Right cardiac atrium (tissue), 5 donors: ENCODE results near the gene MNAT1. TPM values are rescaled to one million over a fixed set of nuclear protein-coding genes. Genes with fewer than 3 reads are reported as not detected.
A peak's percentile ranks its signal among the peaks of the same experiment; 100 is the strongest.

Source experiments
- ATAC-seq, 2 donors: fragments of 200-7000 bp; cut with Tn5 transposase; one replicate each; pipeline versions ENCODE4 v1.8.0 to v1.9.1; 2020; ENCODE audit warnings: moderate library complexity in 2 of 2, mild to moderate bottlenecking in 1 of 2
- DNase-seq, 3 donors: peaks; one replicate each; pipeline ENCODE4 v3.0.0-alpha.2; 2020
- H3K27ac ChIP-seq: one replicate; pipeline ENCODE4 v1.5.1; 2013; ENCODE audit warnings: mild to moderate bottlenecking, low read length, control low read depth, moderate library complexity
- H3K27me3 ChIP-seq: one replicate; pipeline ENCODE4 v1.6.1; 2013; ENCODE audit not compliant: control insufficient read depth, insufficient read depth
- H3K4me1 ChIP-seq: one replicate; pipeline ENCODE4 v1.6.1; 2013; ENCODE audit warnings: low read length; ENCODE audit not compliant: control insufficient read depth, insufficient read depth
- H3K4me3 ChIP-seq: one replicate; pipeline ENCODE4 v1.5.1; 2013; ENCODE audit warnings: low read length, control low read depth
- H3K9me3 ChIP-seq: one replicate; pipeline ENCODE4 v1.6.1; 2013; ENCODE audit warnings: low read length; ENCODE audit not compliant: control insufficient read depth
- WGBS: extraction: QIAGEN DNeasy Blood & Tissue Kit; methylation state at CpG from one replicate; pipeline ENCODE4 v1.1.7; 2013; 5-methylcytosine and 5-hydroxymethylcytosine counted together
- intact Hi-C, 4 donors: fragments of 100-400 bp; cut with DNase I; formaldehyde crosslinking; loops; one replicate each; pipeline versions ENCODE4 v1.11.0 to v1.14.0; 2022 to 2023
- polyA plus RNA-seq: library from polyadenylated mRNA; stranded (reverse); fragments of 200-250 nt; gene quantifications from one replicate; pipeline ENCODE4 v1.2.3, GENCODE V29; 2013
- total RNA-seq, 4 donors: library from RNA; stranded (reverse); fragmentation: NEBNext Ultra II Directional; extraction: Animal tissue kit (Norgen Biotek cat#: 25700); gene quantifications; one replicate each; pipeline ENCODE4 v1.2.1, GENCODE V29; 2021
- donor health status: healthy with polysubstance abuse.
- donor health status: DM: no; HTN: yes; CAD: no.
- donor health status: DM: no; HTN: no; CAD: no.
- donor health status: DM: no; HTN: yes; CAD: no; lungs with severe emphysema.
- donor health status: DM: yes; HTN: yes; CAD: no.

The MNAT1 gene
- total and polyA plus RNA-seq, 5 donors = 25.9 to 29.3 (median 28.9) TPM

GRCh38 chr14:60738843-60739508 lies 4.4 kb downstream of the MNAT1 start:
- Histone ChIP-seq H3K4me3 (no peak overlapping the region), H3K4me1 (peaks cover 2% of the 10 kb centered on the region), H3K9me3 (no peaks in the 10 kb centered on the region), H3K27ac (no peak overlapping the region), H3K27me3 (no peaks in the 10 kb centered on the region)
- WGBS = 71% methylated on average over 4 of the region's 4 CpGs
- DNase-seq = no peak
- intact Hi-C loops = no loop called here
- ATAC-seq = peak; percentile 47 to 56

- Histone ChIP-seq H3K27ac (no peak overlapping the region), H3K9me3 (no peaks in the 10 kb centered on the region), H3K4me3 (no peak overlapping the region), H3K4me1 (no peaks in the 10 kb centered on the region), H3K27me3 (no peaks in the 10 kb centered on the region)
- intact Hi-C loops = no loop called here
- ATAC-seq (no peak), DNase-seq (no peak)
Measured at GRCh38 chr14:60744566-60744965, 10.0 kb downstream of the MNAT1 start.

GRCh38 chr14:60753264-60754119 lies 18.9 kb downstream of the MNAT1 start:
- H3K9me3 ChIP-seq = no peaks in the 10 kb centered on the region
- DNase-seq (no peak), ATAC-seq (no peak)
- no peaks in the 10 kb centered on the region for H3K4me1 ChIP-seq
- no peak overlapping the region for H3K4me3 ChIP-seq
- H3K27ac ChIP-seq = no peak overlapping the region
- no peaks in the 10 kb centered on the region for H3K27me3 ChIP-seq
- WGBS = 84% methylated on average over 7 of the region's 7 CpGs
- intact Hi-C loops = no loop called here

GRCh38 chr14:60756847-60757246 lies 22.3 kb downstream of the MNAT1 start:
- DNase-seq (no peak), ATAC-seq (no peak)
- no peak overlapping the region for H3K27ac ChIP-seq
- WGBS = 19% methylated on average over 1 of the region's 1 CpG
- H3K4me3 ChIP-seq = no peak overlapping the region
- intact Hi-C loops = no loop called here
- H3K9me3 ChIP-seq = no peaks in the 10 kb centered on the region
- H3K4me1 ChIP-seq = no peaks in the 10 kb centered on the region
- no peaks in the 10 kb centered on the region for H3K27me3 ChIP-seq

GRCh38 chr14:60757567-60758002 lies 23.0 kb downstream of the MNAT1 start:
- no peaks in the 10 kb centered on the region for H3K27me3 ChIP-seq
- H3K27ac ChIP-seq = no peak overlapping the region
- no peaks in the 10 kb centered on the region for H3K9me3 ChIP-seq
- ATAC-seq (no peak), DNase-seq (no peak)
- no peak overlapping the region for H3K4me3 ChIP-seq
- H3K4me1 ChIP-seq = no peaks in the 10 kb centered on the region
- 69% methylated on average over 1 of the region's 1 CpG for WGBS
- intact Hi-C loops = no loop called here

- 67% methylated on average over 2 of the region's 2 CpGs for WGBS
- intact Hi-C loops = no loop called here
- no peak for ATAC-seq
Measured at GRCh38 chr14:60758885-60759284, 24.3 kb downstream of the MNAT1 start.

GRCh38 chr14:60760209-60760608 lies 25.6 kb downstream of the MNAT1 start:
- no peaks in the 10 kb centered on the region for H3K4me1 ChIP-seq
- H3K27ac ChIP-seq = no peak overlapping the region
- intact Hi-C loops = no loop called here
- no peaks in the 10 kb centered on the region for H3K27me3 ChIP-seq
- H3K9me3 ChIP-seq = no peaks in the 10 kb centered on the region
- 95% methylated on average over 1 of the region's 1 CpG for WGBS
- no peak overlapping the region for H3K4me3 ChIP-seq
- ATAC-seq (no peak), DNase-seq (no peak)

More at GRCh38 chr14:60758885-60759284, 24.3 kb downstream of the MNAT1 start:
- Histone ChIP-seq H3K4me3 (no peak overlapping the region), H3K9me3 (no peaks in the 10 kb centered on the region), H3K4me1 (no peaks in the 10 kb centered on the region), H3K27ac (no peak overlapping the region), H3K27me3 (no peaks in the 10 kb centered on the region)
- DNase-seq = no peak

- intact Hi-C loops = no loop called here
- H3K9me3 ChIP-seq = no peaks in the 10 kb centered on the region
- no peak for ATAC-seq
- H3K27me3 ChIP-seq = no peaks in the 10 kb centered on the region
- no peak for DNase-seq
- 83% methylated on average over 3 of the region's 3 CpGs for WGBS
- H3K4me1 ChIP-seq = no peaks in the 10 kb centered on the region
- no peak overlapping the region for H3K4me3 ChIP-seq
- no peak overlapping the region for H3K27ac ChIP-seq
Measured at GRCh38 chr14:60760644-60761364, 26.2 kb downstream of the MNAT1 start.

- ATAC-seq = no peak
- intact Hi-C loops = no loop called here
Measured at GRCh38 chr14:60768602-60769001, 34.0 kb downstream of the MNAT1 start.

GRCh38 chr14:60771117-60771516 lies 36.6 kb downstream of the MNAT1 start:
- intact Hi-C loops = no loop called here
- H3K27me3 ChIP-seq = no peaks in the 10 kb centered on the region
- H3K27ac ChIP-seq = no peak overlapping the region
- no peaks in the 10 kb centered on the region for H3K4me1 ChIP-seq
- no peak overlapping the region for H3K4me3 ChIP-seq
- WGBS = 41% methylated on average over 2 of the region's 2 CpGs
- no peaks in the 10 kb centered on the region for H3K9me3 ChIP-seq
- DNase-seq (no peak), ATAC-seq (no peak)

More at GRCh38 chr14:60768602-60769001, 34.0 kb downstream of the MNAT1 start:
- Histone ChIP-seq H3K27ac (no peak overlapping the region), H3K4me1 (no peaks in the 10 kb centered on the region), H3K9me3 (no peaks in the 10 kb centered on the region), H3K27me3 (no peaks in the 10 kb centered on the region), H3K4me3 (no peak overlapping the region)
- WGBS = 97% methylated on average over 2 of the region's 2 CpGs
- DNase-seq = no peak

GRCh38 chr14:60773558-60773957 lies 39.0 kb downstream of the MNAT1 start:
- DNase-seq (no peak), ATAC-seq (no peak)
- H3K27me3 ChIP-seq = no peaks in the 10 kb centered on the region
- H3K27ac ChIP-seq = no peak overlapping the region
- intact Hi-C loops = no loop called here
- peaks cover 2% of the 10 kb centered on the region for H3K4me1 ChIP-seq
- H3K4me3 ChIP-seq = no peak overlapping the region
- no peaks in the 10 kb centered on the region for H3K9me3 ChIP-seq
